LNCaP clone FGC (cell line): Measurements from ENCODE around the gene SPTLC2.

ENCODE experiments used
- DNase-seq: peaks from one replicate; pipeline ENCODE4 v3.0.0-alpha.2; 2011; ENCODE audit warnings: low read depth
- H3K4me3 ChIP-seq: 2 replicates; pipeline ENCODE4 v1.5.1; 2011; ENCODE audit warnings: mild to moderate bottlenecking, low read depth, low read length, control low read depth
- CTCF ChIP-seq: IDR thresholded peaks from 2 replicates; pipeline ENCODE4 v1.5.1; 2012; ENCODE audit warnings: mild to moderate bottlenecking; ENCODE audit not compliant: control insufficient read depth, insufficient read depth; ENCODE audit errors: extremely low read depth

The SPTLC2 gene

DNA sequence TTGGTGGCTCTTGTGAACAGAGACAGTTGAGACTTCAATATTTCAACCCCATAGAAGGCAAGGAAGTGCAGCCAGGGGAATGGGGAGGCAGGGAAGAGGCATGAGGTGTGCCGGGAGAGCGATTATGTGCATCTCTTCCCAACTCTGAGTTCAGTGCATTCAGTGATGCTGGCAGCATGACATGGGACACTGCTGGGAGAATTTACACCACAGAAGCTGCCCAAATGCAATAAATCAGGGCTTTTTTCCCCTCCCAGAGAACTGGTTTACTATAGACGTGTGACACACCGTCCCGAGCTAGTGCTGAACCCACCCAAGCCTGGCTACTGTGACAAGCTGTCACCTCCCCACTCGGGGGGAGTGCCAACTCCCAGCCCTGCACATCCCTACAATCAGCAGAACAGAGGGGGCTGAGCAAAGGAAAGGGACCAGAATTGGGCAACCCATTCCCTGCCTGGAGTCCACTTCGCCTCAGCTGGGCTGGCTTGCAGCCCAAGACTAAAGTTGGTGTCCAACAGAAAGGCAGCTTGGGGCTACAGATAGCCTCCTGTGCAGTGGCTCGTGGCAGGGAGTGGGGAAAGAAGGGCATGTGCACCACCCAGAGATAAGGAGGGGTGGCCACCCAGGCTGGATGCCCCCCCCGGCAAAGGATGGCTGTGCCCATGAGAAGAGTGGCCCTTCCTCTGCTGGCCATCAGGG lies 141.8 kb downstream of the SPTLC2 start:
- TF ChIP-seq CTCF, result no peak

GRCh38 chr14:77473921-77474320 lies 142.5 kb downstream of the SPTLC2 start:
- no peak for DNase-seq

More for the DNA sequence above, 141.8 kb downstream of the SPTLC2 start:
- no peak overlapping the region for H3K4me3 ChIP-seq
- no peak for DNase-seq

GRCh38 chr14:77470224-77470870 lies 146.1 kb downstream of the SPTLC2 start:
- no peak overlapping the region for H3K4me3 ChIP-seq

More at GRCh38 chr14:77473921-77474320, 142.5 kb downstream of the SPTLC2 start:
- no peak overlapping the region for H3K4me3 ChIP-seq
- TF ChIP-seq CTCF, result no peak

GRCh38 chr14:77469539-77469938 lies 146.9 kb downstream of the SPTLC2 start:
- DNase-seq, result no peak
- H3K4me3 ChIP-seq, result no peak overlapping the region
- no peak for TF ChIP-seq CTCF

More at GRCh38 chr14:77470224-77470870, 146.1 kb downstream of the SPTLC2 start:
- TF ChIP-seq CTCF, result 0 out of 2 replicates have a peak, but pooled peaks have one; percentile 13
- DNase-seq, result peak; percentile 75

GRCh38 chr14:77469067-77469505 lies 147.4 kb downstream of the SPTLC2 start:
- TF ChIP-seq CTCF, result no peak
- H3K4me3 ChIP-seq, result no peak overlapping the region
- no peak for DNase-seq

- TF ChIP-seq CTCF, result no peak
- no peak for DNase-seq
- H3K4me3 ChIP-seq, result no peak overlapping the region
Observed at GRCh38 chr14:77467801-77468200, 148.6 kb downstream of the SPTLC2 start.
